NCI-H187 treated with DMSO at 0.1 percent for 48 hours (cell line): ENCODE measurements around the gene HTR1D.

Experiments used
- DNase-seq: peaks from one replicate; lab custom pipeline; 2025; lab: John Stamatoyannopoulos, UW

The HTR1D gene

GRCh38 chr1:23150125-23150524 lies 67.2 kb downstream of the HTR1D start:
- DNase-seq = no peak

- no peak for DNase-seq
Measured at GRCh38 chr1:23149114-23149513, 68.2 kb downstream of the HTR1D start.

- no peak for DNase-seq
Measured at GRCh38 chr1:23148084-23148483, 69.2 kb downstream of the HTR1D start.
